ENCODE results near the gene OTOL1. TPM values are rescaled to one million over a fixed set of nuclear protein-coding genes. Genes with fewer than 3 reads are reported as not detected.

Gene OTOL1
- total and polyA plus RNA-seq, 2 donors (not counting 3 experiments of a cell fraction or from before 2014, with no cell fraction given): not detected

GRCh38 chr3:161500068-161500796 is 3.6 kb downstream of the OTOL1 start:
- dilution Hi-C loops (cut with MboI; ENCODE audit: extremely low pct_ligation_motif_present, low sequenced_read_pairs) (no loop called here), intact Hi-C loops (cut with micrococcal nuclease) (no loop called here)
- ChIA-PET POLR2A (no interaction called here), CTCF (no interaction called here)
- no peak for TF ChIP-seq GATA2 (IDR thresholded peaks at IDR 0.05; ENCODE audit: insufficient read depth, insufficient read length, low read depth, low read length)
- no peak for TF ChIP-seq POLR2AphosphoS5 (IDR thresholded peaks at IDR 0.05; ENCODE audit: insufficient read depth, low read depth, low read length)
- TF ChIP-seq CTCF (IDR thresholded peaks at IDR 0.05; ENCODE audit: extremely low read depth in 1 of 2, insufficient read depth in 1 of 2, low read depth in 1 of 2, low read length in 2 of 2): no peak
- no peak for TF ChIP-seq MAX (IDR thresholded peaks at IDR 0.05; ENCODE audit: insufficient read depth, insufficient read length)
- TF ChIP-seq FOS (IDR thresholded peaks at IDR 0.05; ENCODE audit: borderline replicate concordance, insufficient read depth, low read length): no peak
- TF ChIP-seq POLR2A (IDR thresholded peaks at IDR 0.05; ENCODE audit: low read depth, low read length): no peak
- TF ChIP-seq EZH2 (IDR thresholded peaks at IDR 0.05; ENCODE audit: borderline replicate concordance, low read depth, low read length, severe bottlenecking): no peak
- TF ChIP-seq JUN (IDR thresholded peaks at IDR 0.05; ENCODE audit: borderline replicate concordance, insufficient read depth, insufficient read length, low read depth): no peak
- TF ChIP-seq MYC (IDR thresholded peaks at IDR 0.05; ENCODE audit: low read depth, low read length): no peak
- BruUV-seq (replicated peaks): no TSS peak
- DNase-seq (ENCODE audit: low read depth, low spot score) (no peak), FAIRE-seq (no peak)
- no peaks in the 10 kb centered on the region for H4K20me1 ChIP-seq (replicated peaks; ENCODE audit: control insufficient read depth, extremely low read depth, insufficient read depth, low read length)
- H3K4me1 ChIP-seq (ENCODE audit: control insufficient read depth, extremely low read depth, insufficient read depth, low read length): no peaks in the 10 kb centered on the region
- no peaks in the 10 kb centered on the region for H3K36me3 ChIP-seq (ENCODE audit: control insufficient read depth in 2 of 2, extremely low read depth in 1 of 2, insufficient read depth in 2 of 2, low read length in 2 of 2)
- H2AFZ ChIP-seq (ENCODE audit: low read depth, low read length): no peak overlapping the region
- no peaks in the 10 kb centered on the region for H3K9me1 ChIP-seq (replicated peaks; ENCODE audit: control insufficient read depth, extremely low read depth, insufficient read depth, low read length)
- no peak overlapping the region for H3K9ac ChIP-seq (replicated peaks; ENCODE audit: extremely low read depth, insufficient read depth, low read length)
- H3K79me2 ChIP-seq (ENCODE audit: control insufficient read depth, insufficient read depth, low read length): no peaks in the 10 kb centered on the region
- H3K27ac ChIP-seq (ENCODE audit: insufficient read depth, low read depth, low read length): no peak overlapping the region
- H3K4me2 ChIP-seq (ENCODE audit: insufficient read depth, low read length): no peak overlapping the region
- H3K27me3 ChIP-seq (ENCODE audit: control insufficient read depth in 2 of 2, insufficient read depth in 2 of 2, low read length in 2 of 2): no peaks in the 10 kb centered on the region
- no peaks in the 10 kb centered on the region for H3K9me3 ChIP-seq (replicated peaks; ENCODE audit: control insufficient read depth, insufficient read depth, low read length)
- H3K4me3 ChIP-seq (replicated peaks in 1 of 3; ENCODE audit: insufficient read depth in 1 of 3, low read depth in 1 of 3, low read length in 3 of 3): no peak overlapping the region

Data from endothelial cell of umbilical vein (primary cell).